Ishikawa (cell line): ENCODE data around the gene RPGRIP1L.

Experiments
- CEBPB ChIP-seq: IDR thresholded peaks from 2 replicates; pipeline ENCODE4 v1.6.1; 2012
- EP300 ChIP-seq: IDR thresholded peaks from 2 replicates; pipeline ENCODE4 v1.6.1; 2012; ENCODE audit warnings: borderline replicate concordance

- no peak for TF ChIP-seq CEBPB
- TF ChIP-seq EP300 = no peak
These were observed 57.2 kb downstream of the RPGRIP1L start for GRCh38 chr16:53646506-53646905.
